HS-5 (cell line): ENCODE measurements around the gene ARHGEF39.
"Not testable (repeated sequence)": the region's sequence is repeated elsewhere in the genome, so short reads cannot be mapped to it uniquely, and the experiment has no call there.

ENCODE experiments used
- DNase-seq: peaks from one replicate; pipeline ENCODE4 v3.0.0-alpha.2; 2012; ENCODE audit warnings: low read depth

ARHGEF39 gene

GRCh38 chr9:35650341-35651158, 14.4 kb downstream of the ARHGEF39 start, which contains the start of gene SIT1:
TSS of gene SIT1 (minus strand) at chr9:35650931. CDS start at chr9:35650853, 78 bp downstream.
- no peak for DNase-seq

GRCh38 chr9:35649431-35650340, 15.3 kb downstream of the ARHGEF39 start:
- DNase-seq: no peak

- DNase-seq: peak; percentile 50
Observed at GRCh38 chr9:35646533-35647265, 18.3 kb downstream of the ARHGEF39 start.

GRCh38 chr9:35646153-35646532, 18.9 kb downstream of the ARHGEF39 start:
- DNase-seq: no peak

GRCh38 chr9:35645736-35646135, 19.3 kb downstream of the ARHGEF39 start:
- not testable (repeated sequence) for DNase-seq

GRCh38 chr9:35643046-35643445, 21.9 kb downstream of the ARHGEF39 start:
- DNase-seq: no peak

- not testable (repeated sequence) for DNase-seq
Observed at GRCh38 chr9:35641478-35641877, 23.5 kb downstream of the ARHGEF39 start.

- DNase-seq: not testable (repeated sequence)
Observed at GRCh38 chr9:35640431-35640830, 24.6 kb downstream of the ARHGEF39 start.

- no peak for DNase-seq
Observed at GRCh38 chr9:35639631-35640030, 25.4 kb downstream of the ARHGEF39 start.

GRCh38 chr9:35639225-35639624, 25.8 kb downstream of the ARHGEF39 start:
- not testable (repeated sequence) for DNase-seq

- DNase-seq: not testable (repeated sequence)
Observed at GRCh38 chr9:35638751-35639150, 26.2 kb downstream of the ARHGEF39 start.

GRCh38 chr9:35637427-35637955, 27.5 kb downstream of the ARHGEF39 start:
- not testable (repeated sequence) for DNase-seq

- not testable (repeated sequence) for DNase-seq
Observed at GRCh38 chr9:35636877-35637246, 28.1 kb downstream of the ARHGEF39 start.

- DNase-seq: no peak
Observed at GRCh38 chr9:35636135-35636876, 28.7 kb downstream of the ARHGEF39 start.

- DNase-seq: no peak
Observed at GRCh38 chr9:35635730-35636129, 29.3 kb downstream of the ARHGEF39 start.

GRCh38 chr9:35629597-35629996, 35.4 kb downstream of the ARHGEF39 start:
- no peak for DNase-seq

GRCh38 chr9:35628389-35628991, 36.5 kb downstream of the ARHGEF39 start:
- DNase-seq: no peak

GRCh38 chr9:35627575-35627974, 37.4 kb downstream of the ARHGEF39 start:
- DNase-seq: no peak

GRCh38 chr9:35619800-35620158, 45.2 kb downstream of the ARHGEF39 start:
- DNase-seq: no peak

GRCh38 chr9:35618854-35619799, 45.9 kb downstream of the ARHGEF39 start:
- DNase-seq: no peak
